Stimulated activated CD4-positive, alpha-beta T cell treated with anti-CD3 and anti-CD28 coated beads, Interleukin-2, amount 100 ng/mL, for 4 hours (primary cell): ENCODE measurements around the gene CXCL9.
"Not testable (repeated sequence)": the region's sequence is repeated elsewhere in the genome, so short reads cannot be mapped to it uniquely, and the experiment has no call there.

Experiments used
- DNase-seq: peaks from one replicate; pipeline ENCODE4 v3.0.0-alpha.2; 2020; ENCODE audit warnings: low read depth

Gene CXCL9

GRCh38 chr4:76011700-76012387 lies 4.5 kb upstream of the CXCL9 start:
- DNase-seq = no peak

GRCh38 chr4:76011018-76011670 lies 3.8 kb upstream of the CXCL9 start:
- DNase-seq = no peak

- DNase-seq = no peak
Observed at GRCh38 chr4:76010576-76010975, 3.3 kb upstream of the CXCL9 start.

GRCh38 chr4:76009311-76009710 lies 2.0 kb upstream of the CXCL9 start:
- no peak for DNase-seq

- DNase-seq = no peak
Observed at GRCh38 chr4:76003620-76004019, 3.7 kb downstream of the CXCL9 start.

- no peak for DNase-seq
Observed at GRCh38 chr4:76003035-76003434, 4.3 kb downstream of the CXCL9 start.

GRCh38 chr4:76002176-76002575 lies 5.1 kb downstream of the CXCL9 start:
- no peak for DNase-seq

GRCh38 chr4:76001700-76002099 lies 5.6 kb downstream of the CXCL9 start:
- no peak for DNase-seq

- DNase-seq = no peak
Observed at GRCh38 chr4:76000279-76000678, 7.0 kb downstream of the CXCL9 start.

GRCh38 chr4:75998525-75999147 lies 8.7 kb downstream of the CXCL9 start:
- DNase-seq = not testable (repeated sequence)

- no peak for DNase-seq
Observed at GRCh38 chr4:75997946-75998345, 9.4 kb downstream of the CXCL9 start.

GRCh38 chr4:75997081-75997480 lies 10.2 kb downstream of the CXCL9 start:
- DNase-seq = no peak

GRCh38 chr4:75995727-75996126 lies 11.6 kb downstream of the CXCL9 start:
- no peak for DNase-seq

- DNase-seq = no peak
Observed at GRCh38 chr4:75992462-75992861, 14.8 kb downstream of the CXCL9 start.

GRCh38 chr4:75989846-75990528 lies 17.3 kb downstream of the CXCL9 start:
- no peak for DNase-seq

- no peak for DNase-seq
Observed at GRCh38 chr4:75985116-75985515, 22.2 kb downstream of the CXCL9 start.

GRCh38 chr4:75980576-75980975 lies 26.7 kb downstream of the CXCL9 start:
- DNase-seq = no peak

GRCh38 chr4:75976177-75976576 lies 31.1 kb downstream of the CXCL9 start:
- no peak for DNase-seq

GRCh38 chr4:75973766-75974165 lies 33.5 kb downstream of the CXCL9 start:
- no peak for DNase-seq

- no peak for DNase-seq
Observed at GRCh38 chr4:75968084-75968483, 39.2 kb downstream of the CXCL9 start.

- DNase-seq = no peak
Observed at GRCh38 chr4:75963558-75963957, 43.8 kb downstream of the CXCL9 start.

GRCh38 chr4:75962072-75962471 lies 45.2 kb downstream of the CXCL9 start:
- DNase-seq = not testable (repeated sequence)

- not testable (repeated sequence) for DNase-seq
Observed at GRCh38 chr4:75958546-75958945, 48.8 kb downstream of the CXCL9 start.
